HepG2 (cell line): ENCODE results near the gene INPP5E. TPM values are rescaled to one million over a fixed set of nuclear protein-coding genes. Genes with fewer than 3 reads are reported as not detected.

Experiments
- AGO2 ChIP-seq: fragments of 200-400 bp; formaldehyde crosslinking; optimal IDR thresholded peaks from 2 replicates; pipeline ENCODE3; 2017; ENCODE audit warnings: mild to moderate bottlenecking, low read depth, low read length, moderate library complexity
- CREB1 ChIP-seq, 2 experiments: fragments of 450-650 bp in 1 of 2; IDR thresholded peaks; 2 replicates each; pipeline ENCODE4 v1.6.1; 2016 to 2017; ENCODE audit warnings: control low read depth in 1 of 2, mild to moderate bottlenecking in 1 of 2, missing compliant biosample characterization in 1 of 2, missing genetic modification characterization in 1 of 2
- KDM5B ChIP-seq: sonication (generic); formaldehyde crosslinking; IDR thresholded peaks from 2 replicates; pipeline ENCODE4 v1.4.0; 2020; ENCODE audit warnings: missing genetic modification reagents, mild to moderate bottlenecking, borderline replicate concordance
- REL ChIP-seq: sonication (generic); formaldehyde crosslinking; conservative IDR thresholded peaks from 2 replicates; pipeline ENCODE4 v1.8.0; 2022; ENCODE audit warnings: mild to moderate bottlenecking, missing genetic modification reagents, moderate library complexity
- ZC3H13 ChIP-seq: sonication (generic); formaldehyde crosslinking; IDR thresholded peaks from 2 replicates; pipeline ENCODE4 v1.8.1; 2023; ENCODE audit warnings: mild to moderate bottlenecking, missing genetic modification reagents, moderate library complexity
- ZNF326 ChIP-seq: sonication (generic); formaldehyde crosslinking; IDR thresholded peaks from 2 replicates; pipeline ENCODE4 v1.4.0; 2020; ENCODE audit warnings: missing genetic modification reagents, borderline replicate concordance
- polyA plus RNA-seq, 8 experiments: library from polyadenylated mRNA; depleted of rRNA in 3 of 8; stranded (reverse) in 7 of 8; unstranded in 1 of 8; fragments of >200 nt; fragmentation: Illumina TruSeq in 4 of 8; extraction: Trizol in 4 of 8; gene quantifications; 2 replicates each; pipeline versions ENCODE4 v1.2.1 to v1.2.3, GENCODE V29; 2011 to 2016; ENCODE audit warnings: low read depth in 4 of 8, missing spikeins in 1 of 8, mixed read lengths in 1 of 8; ENCODE audit not compliant: insufficient read depth in 1 of 8
- total RNA-seq, 5 experiments: library from RNA; depleted of rRNA; stranded (reverse); fragments of >200 nt; fragmentation: Illumina TruSeq; extraction: Trizol; gene quantifications; 2 replicates each; pipeline ENCODE4 v1.2.3, GENCODE V29; 2016; ENCODE audit warnings: low read depth in 1 of 5
- TF ChIP-seq, protein P1 (sequence below): IDR thresholded peaks from 2 replicates; pipeline ENCODE4 v1.4.0; 2020; ENCODE audit warnings: mild to moderate bottlenecking, missing genetic modification reagents
- TF ChIP-seq, protein P2 (sequence below): sonication (generic); formaldehyde crosslinking; IDR thresholded peaks from 2 replicates; pipeline ENCODE4 v1.4.0; 2020; ENCODE audit warnings: missing genetic modification reagents
- TF ChIP-seq, protein P3 (sequence below): sonication (generic); formaldehyde crosslinking; IDR thresholded peaks from 2 replicates; pipeline ENCODE4 v1.4.0; 2020; ENCODE audit warnings: missing genetic modification reagents, borderline replicate concordance
- TF ChIP-seq, protein P4 (sequence below), 2 experiments: sonication (generic) in 1 of 2; formaldehyde crosslinking in 1 of 2; IDR thresholded peaks; 2 replicates each; pipeline versions ENCODE4 v1.6.1 to v1.9.0; 2014 to 2022; ENCODE audit warnings: antibody characterized with exemption in 1 of 2, borderline replicate concordance in 1 of 2, inconsistent platforms in 1 of 2, low read depth in 1 of 2, missing genetic modification reagents in 1 of 2

INPP5E gene
- total and polyA plus RNA-seq, 2 of the 13 experiments (the other 11 are each of a cell fraction or from before 2014, with no cell fraction given), result 5.5 TPM

DNA sequence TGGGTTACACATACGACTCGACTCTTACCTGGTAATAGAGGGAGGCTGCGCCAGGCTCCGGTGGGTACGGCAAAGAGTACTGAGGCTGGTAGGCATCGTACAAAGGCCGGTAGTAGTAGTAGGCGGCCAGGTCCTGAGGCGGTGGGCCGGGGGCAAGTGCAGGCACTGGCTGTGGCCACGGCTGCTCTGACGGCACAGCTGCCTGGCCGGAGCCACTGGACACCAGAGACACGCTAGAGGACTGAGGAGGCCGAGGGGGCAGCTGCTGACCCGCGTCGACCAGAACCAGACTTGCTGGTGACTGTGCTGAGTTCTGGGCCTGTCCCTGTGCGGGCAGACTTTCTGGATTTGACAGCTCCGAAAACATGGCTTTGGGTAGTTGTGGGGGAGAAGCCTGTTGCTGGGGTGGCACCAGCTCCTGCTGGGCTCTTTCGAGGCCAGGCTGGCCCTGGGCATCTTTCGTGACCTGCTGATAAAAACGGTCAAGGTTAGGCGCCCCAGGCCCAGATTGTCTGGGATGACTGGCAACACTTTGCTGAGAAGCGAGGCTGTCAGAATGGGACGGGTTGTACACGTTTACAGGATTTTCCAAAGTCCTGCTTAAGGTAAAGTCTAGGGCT is 34.5 kb upstream of the INPP5E start (continued):
- TF ChIP-seq, protein P1, sequence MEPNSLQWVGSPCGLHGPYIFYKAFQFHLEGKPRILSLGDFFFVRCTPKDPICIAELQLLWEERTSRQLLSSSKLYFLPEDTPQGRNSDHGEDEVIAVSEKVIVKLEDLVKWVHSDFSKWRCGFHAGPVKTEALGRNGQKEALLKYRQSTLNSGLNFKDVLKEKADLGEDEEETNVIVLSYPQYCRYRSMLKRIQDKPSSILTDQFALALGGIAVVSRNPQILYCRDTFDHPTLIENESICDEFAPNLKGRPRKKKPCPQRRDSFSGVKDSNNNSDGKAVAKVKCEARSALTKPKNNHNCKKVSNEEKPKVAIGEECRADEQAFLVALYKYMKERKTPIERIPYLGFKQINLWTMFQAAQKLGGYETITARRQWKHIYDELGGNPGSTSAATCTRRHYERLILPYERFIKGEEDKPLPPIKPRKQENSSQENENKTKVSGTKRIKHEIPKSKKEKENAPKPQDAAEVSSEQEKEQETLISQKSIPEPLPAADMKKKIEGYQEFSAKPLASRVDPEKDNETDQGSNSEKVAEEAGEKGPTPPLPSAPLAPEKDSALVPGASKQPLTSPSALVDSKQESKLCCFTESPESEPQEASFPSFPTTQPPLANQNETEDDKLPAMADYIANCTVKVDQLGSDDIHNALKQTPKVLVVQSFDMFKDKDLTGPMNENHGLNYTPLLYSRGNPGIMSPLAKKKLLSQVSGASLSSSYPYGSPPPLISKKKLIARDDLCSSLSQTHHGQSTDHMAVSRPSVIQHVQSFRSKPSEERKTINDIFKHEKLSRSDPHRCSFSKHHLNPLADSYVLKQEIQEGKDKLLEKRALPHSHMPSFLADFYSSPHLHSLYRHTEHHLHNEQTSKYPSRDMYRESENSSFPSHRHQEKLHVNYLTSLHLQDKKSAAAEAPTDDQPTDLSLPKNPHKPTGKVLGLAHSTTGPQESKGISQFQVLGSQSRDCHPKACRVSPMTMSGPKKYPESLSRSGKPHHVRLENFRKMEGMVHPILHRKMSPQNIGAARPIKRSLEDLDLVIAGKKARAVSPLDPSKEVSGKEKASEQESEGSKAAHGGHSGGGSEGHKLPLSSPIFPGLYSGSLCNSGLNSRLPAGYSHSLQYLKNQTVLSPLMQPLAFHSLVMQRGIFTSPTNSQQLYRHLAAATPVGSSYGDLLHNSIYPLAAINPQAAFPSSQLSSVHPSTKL (CRISPR knock-in tag), result no peak
- TF ChIP-seq, protein P2, sequence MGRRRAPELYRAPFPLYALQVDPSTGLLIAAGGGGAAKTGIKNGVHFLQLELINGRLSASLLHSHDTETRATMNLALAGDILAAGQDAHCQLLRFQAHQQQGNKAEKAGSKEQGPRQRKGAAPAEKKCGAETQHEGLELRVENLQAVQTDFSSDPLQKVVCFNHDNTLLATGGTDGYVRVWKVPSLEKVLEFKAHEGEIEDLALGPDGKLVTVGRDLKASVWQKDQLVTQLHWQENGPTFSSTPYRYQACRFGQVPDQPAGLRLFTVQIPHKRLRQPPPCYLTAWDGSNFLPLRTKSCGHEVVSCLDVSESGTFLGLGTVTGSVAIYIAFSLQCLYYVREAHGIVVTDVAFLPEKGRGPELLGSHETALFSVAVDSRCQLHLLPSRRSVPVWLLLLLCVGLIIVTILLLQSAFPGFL, result no peak
- TF ChIP-seq, protein P3, sequence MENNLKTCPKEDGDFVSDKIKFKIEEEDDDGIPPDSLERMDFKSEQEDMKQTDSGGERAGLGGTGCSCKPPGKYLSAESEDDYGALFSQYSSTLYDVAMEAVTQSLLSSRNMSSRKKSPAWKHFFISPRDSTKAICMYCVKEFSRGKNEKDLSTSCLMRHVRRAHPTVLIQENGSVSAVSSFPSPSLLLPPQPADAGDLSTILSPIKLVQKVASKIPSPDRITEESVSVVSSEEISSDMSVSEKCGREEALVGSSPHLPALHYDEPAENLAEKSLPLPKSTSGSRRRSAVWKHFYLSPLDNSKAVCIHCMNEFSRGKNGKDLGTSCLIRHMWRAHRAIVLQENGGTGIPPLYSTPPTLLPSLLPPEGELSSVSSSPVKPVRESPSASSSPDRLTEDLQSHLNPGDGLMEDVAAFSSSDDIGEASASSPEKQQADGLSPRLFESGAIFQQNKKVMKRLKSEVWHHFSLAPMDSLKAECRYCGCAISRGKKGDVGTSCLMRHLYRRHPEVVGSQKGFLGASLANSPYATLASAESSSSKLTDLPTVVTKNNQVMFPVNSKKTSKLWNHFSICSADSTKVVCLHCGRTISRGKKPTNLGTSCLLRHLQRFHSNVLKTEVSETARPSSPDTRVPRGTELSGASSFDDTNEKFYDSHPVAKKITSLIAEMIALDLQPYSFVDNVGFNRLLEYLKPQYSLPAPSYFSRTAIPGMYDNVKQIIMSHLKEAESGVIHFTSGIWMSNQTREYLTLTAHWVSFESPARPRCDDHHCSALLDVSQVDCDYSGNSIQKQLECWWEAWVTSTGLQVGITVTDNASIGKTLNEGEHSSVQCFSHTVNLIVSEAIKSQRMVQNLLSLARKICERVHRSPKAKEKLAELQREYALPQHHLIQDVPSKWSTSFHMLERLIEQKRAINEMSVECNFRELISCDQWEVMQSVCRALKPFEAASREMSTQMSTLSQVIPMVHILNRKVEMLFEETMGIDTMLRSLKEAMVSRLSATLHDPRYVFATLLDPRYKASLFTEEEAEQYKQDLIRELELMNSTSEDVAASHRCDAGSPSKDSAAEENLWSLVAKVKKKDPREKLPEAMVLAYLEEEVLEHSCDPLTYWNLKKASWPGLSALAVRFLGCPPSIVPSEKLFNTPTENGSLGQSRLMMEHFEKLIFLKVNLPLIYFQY (CRISPR knock-in tag), result no peak
- no peak for TF ChIP-seq KDM5B (CRISPR knock-in tag)
- no peak for TF ChIP-seq CREB1 (IDR thresholded peaks at IDR 0.05)
- no peak for TF ChIP-seq CREB1 (CRISPR knock-in tag; IDR thresholded peaks at IDR 0.05)
- TF ChIP-seq, protein P4, sequence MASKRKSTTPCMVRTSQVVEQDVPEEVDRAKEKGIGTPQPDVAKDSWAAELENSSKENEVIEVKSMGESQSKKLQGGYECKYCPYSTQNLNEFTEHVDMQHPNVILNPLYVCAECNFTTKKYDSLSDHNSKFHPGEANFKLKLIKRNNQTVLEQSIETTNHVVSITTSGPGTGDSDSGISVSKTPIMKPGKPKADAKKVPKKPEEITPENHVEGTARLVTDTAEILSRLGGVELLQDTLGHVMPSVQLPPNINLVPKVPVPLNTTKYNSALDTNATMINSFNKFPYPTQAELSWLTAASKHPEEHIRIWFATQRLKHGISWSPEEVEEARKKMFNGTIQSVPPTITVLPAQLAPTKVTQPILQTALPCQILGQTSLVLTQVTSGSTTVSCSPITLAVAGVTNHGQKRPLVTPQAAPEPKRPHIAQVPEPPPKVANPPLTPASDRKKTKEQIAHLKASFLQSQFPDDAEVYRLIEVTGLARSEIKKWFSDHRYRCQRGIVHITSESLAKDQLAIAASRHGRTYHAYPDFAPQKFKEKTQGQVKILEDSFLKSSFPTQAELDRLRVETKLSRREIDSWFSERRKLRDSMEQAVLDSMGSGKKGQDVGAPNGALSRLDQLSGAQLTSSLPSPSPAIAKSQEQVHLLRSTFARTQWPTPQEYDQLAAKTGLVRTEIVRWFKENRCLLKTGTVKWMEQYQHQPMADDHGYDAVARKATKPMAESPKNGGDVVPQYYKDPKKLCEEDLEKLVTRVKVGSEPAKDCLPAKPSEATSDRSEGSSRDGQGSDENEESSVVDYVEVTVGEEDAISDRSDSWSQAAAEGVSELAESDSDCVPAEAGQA (IDR thresholded peaks at IDR 0.05; ENCODE audit: low read depth), result no peak
- TF ChIP-seq, protein P4 (CRISPR knock-in tag; IDR thresholded peaks at IDR 0.05; ENCODE audit: borderline replicate concordance), result no peak
- TF ChIP-seq ZC3H13, result peak; percentile 73
- TF ChIP-seq REL, result no peak
- peak; percentile 82 for TF ChIP-seq AGO2
- TF ChIP-seq ZNF326 (CRISPR knock-in tag), result no peak
